ENCODE results near the gene NUP43.

DNA sequence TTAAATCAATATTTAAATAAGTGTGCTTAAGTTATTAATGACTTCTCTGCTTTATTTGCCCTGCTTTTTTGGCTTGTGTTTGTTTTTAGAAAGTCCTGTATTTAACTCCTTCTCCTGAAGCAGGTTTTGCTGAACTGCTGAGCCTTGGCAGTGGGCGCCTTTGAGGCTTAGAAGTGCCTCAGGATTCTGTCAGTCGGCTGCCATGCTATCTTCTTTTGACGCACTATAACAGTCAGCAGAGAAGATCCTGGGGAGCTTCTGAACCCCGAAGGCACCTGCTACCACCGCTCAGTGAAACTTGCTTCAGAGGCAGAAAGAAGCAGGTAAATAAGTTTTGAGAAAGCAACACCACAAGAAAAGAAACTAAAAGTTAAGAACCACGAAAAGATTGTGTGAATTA is 25.6 kb upstream of the NUP43 start:
- TF ChIP-seq, protein P1, sequence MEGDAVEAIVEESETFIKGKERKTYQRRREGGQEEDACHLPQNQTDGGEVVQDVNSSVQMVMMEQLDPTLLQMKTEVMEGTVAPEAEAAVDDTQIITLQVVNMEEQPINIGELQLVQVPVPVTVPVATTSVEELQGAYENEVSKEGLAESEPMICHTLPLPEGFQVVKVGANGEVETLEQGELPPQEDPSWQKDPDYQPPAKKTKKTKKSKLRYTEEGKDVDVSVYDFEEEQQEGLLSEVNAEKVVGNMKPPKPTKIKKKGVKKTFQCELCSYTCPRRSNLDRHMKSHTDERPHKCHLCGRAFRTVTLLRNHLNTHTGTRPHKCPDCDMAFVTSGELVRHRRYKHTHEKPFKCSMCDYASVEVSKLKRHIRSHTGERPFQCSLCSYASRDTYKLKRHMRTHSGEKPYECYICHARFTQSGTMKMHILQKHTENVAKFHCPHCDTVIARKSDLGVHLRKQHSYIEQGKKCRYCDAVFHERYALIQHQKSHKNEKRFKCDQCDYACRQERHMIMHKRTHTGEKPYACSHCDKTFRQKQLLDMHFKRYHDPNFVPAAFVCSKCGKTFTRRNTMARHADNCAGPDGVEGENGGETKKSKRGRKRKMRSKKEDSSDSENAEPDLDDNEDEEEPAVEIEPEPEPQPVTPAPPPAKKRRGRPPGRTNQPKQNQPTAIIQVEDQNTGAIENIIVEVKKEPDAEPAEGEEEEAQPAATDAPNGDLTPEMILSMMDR (IDR thresholded peaks at IDR 0.05): no peak
- TF ChIP-seq POLR2A (IDR thresholded peaks at IDR 0.05): no peak

All from uterus (tissue), 2 donors.